HG02759 (cell line): ENCODE measurements around the gene CHTF18.
"Not testable (repeated sequence)": the region's sequence is repeated elsewhere in the genome, so short reads cannot be mapped to it uniquely, and the experiment has no call there.

Experiments used
- ATAC-seq: cut with Tn5 transposase; IDR thresholded peaks from one replicate; pipeline ENCODE4 v1.9.1; 2021; ENCODE audit warnings: mild to moderate bottlenecking, moderate library complexity; ENCODE audit not compliant: unreplicated experiment

CHTF18 gene

GRCh38 chr16:824194-824593 is 35.8 kb downstream of the CHTF18 start:
- no peak for ATAC-seq

- no peak for ATAC-seq
These were observed 36.2 kb downstream of the CHTF18 start for GRCh38 chr16:824601-825000.

- ATAC-seq: no peak
These were observed 37.1 kb downstream of the CHTF18 start for GRCh38 chr16:825341-826061.

GRCh38 chr16:827513-827912 is 39.1 kb downstream of the CHTF18 start:
- no peak for ATAC-seq

GRCh38 chr16:828891-829290 is 40.5 kb downstream of the CHTF18 start:
- no peak for ATAC-seq

- ATAC-seq: no peak
These were observed 41.9 kb downstream of the CHTF18 start for GRCh38 chr16:830107-830870.

GRCh38 chr16:830871-831570 is 42.6 kb downstream of the CHTF18 start:
- ATAC-seq: no peak

GRCh38 chr16:831571-832413 is 43.4 kb downstream of the CHTF18 start:
- no peak for ATAC-seq

GRCh38 chr16:832652-833336 is 44.4 kb downstream of the CHTF18 start:
- no peak for ATAC-seq

- no peak for ATAC-seq
These were observed 45.0 kb downstream of the CHTF18 start for GRCh38 chr16:833411-833810.

GRCh38 chr16:835373-835772 is 47.0 kb downstream of the CHTF18 start:
- no peak for ATAC-seq

GRCh38 chr16:836221-836620 is 47.8 kb downstream of the CHTF18 start:
- ATAC-seq: no peak

GRCh38 chr16:836822-837221 is 48.4 kb downstream of the CHTF18 start:
- ATAC-seq: not testable (repeated sequence)

- no peak for ATAC-seq
These were observed 50.3 kb downstream of the CHTF18 start for GRCh38 chr16:838741-839140.

GRCh38 chr16:839643-840408 is 51.4 kb downstream of the CHTF18 start:
- no peak for ATAC-seq

GRCh38 chr16:840561-841454 is 52.4 kb downstream of the CHTF18 start:
- ATAC-seq: no peak

- no peak for ATAC-seq
These were observed 53.1 kb downstream of the CHTF18 start for GRCh38 chr16:841455-842060.

GRCh38 chr16:842061-842476 is 53.6 kb downstream of the CHTF18 start:
- ATAC-seq: no peak
